ENCODE data around the gene GPR153.

- TF ChIP-seq CTCF (IDR thresholded peaks at IDR 0.05) (no peak), EP300 (IDR thresholded peaks at IDR 0.05) (no peak), POLR2A (IDR thresholded peaks at IDR 0.05) (no peak)
Measured at GRCh38 chr1:6298940-6299465, 38.1 kb upstream of the GPR153 start.
